HPDE6-E6E7 (cell line): ENCODE measurements around the gene NUPR1.
"Not testable (repeated sequence)": the region's sequence is repeated elsewhere in the genome, so short reads cannot be mapped to it uniquely, and the experiment has no call there.

ENCODE experiments used
- DNase-seq: peaks from one replicate; pipeline ENCODE4 v3.0.0; 2011; ENCODE audit warnings: missing footprints; ENCODE audit errors: extremely low spot score

Gene NUPR1

GRCh38 chr16:28527100-28527785 is 11.5 kb downstream of the NUPR1 start:
- DNase-seq = not testable (repeated sequence)

- no peak for DNase-seq
These were observed 12.3 kb downstream of the NUPR1 start for GRCh38 chr16:28526201-28527099.

GRCh38 chr16:28524681-28525171 is 14.0 kb downstream of the NUPR1 start:
- DNase-seq = no peak

GRCh38 chr16:28522792-28523191 is 16.0 kb downstream of the NUPR1 start:
- no peak for DNase-seq

GRCh38 chr16:28521436-28521835 is 17.3 kb downstream of the NUPR1 start:
- no peak for DNase-seq

- DNase-seq = no peak
These were observed 18.1 kb downstream of the NUPR1 start for GRCh38 chr16:28520672-28521071.

GRCh38 chr16:28514246-28514645 is 24.5 kb downstream of the NUPR1 start:
- DNase-seq = no peak

- no peak for DNase-seq
These were observed 25.1 kb downstream of the NUPR1 start for GRCh38 chr16:28513484-28514181.

- no peak for DNase-seq
These were observed 26.7 kb downstream of the NUPR1 start for GRCh38 chr16:28511801-28512789.

GRCh38 chr16:28511031-28511430 is 27.7 kb downstream of the NUPR1 start:
- DNase-seq = no peak

- DNase-seq = no peak
These were observed 33.2 kb downstream of the NUPR1 start for GRCh38 chr16:28505489-28506137.

GRCh38 chr16:28504707-28505404 is 33.9 kb downstream of the NUPR1 start:
- no peak for DNase-seq

GRCh38 chr16:28503470-28504259 is 35.1 kb downstream of the NUPR1 start:
- DNase-seq = no peak

GRCh38 chr16:28502290-28502689 is 36.5 kb downstream of the NUPR1 start:
- no peak for DNase-seq

- DNase-seq = no peak
These were observed 37.2 kb downstream of the NUPR1 start for GRCh38 chr16:28501258-28502232.

GRCh38 chr16:28500476-28501180 is 38.1 kb downstream of the NUPR1 start:
- not testable (repeated sequence) for DNase-seq

GRCh38 chr16:28499854-28500253 is 38.9 kb downstream of the NUPR1 start:
- DNase-seq = no peak
